OCI-LY1 (cell line): ENCODE results near the gene CLCA2.

Experiments used
- CTCF ChIP-seq: fragments of 200-600 bp; sonication (generic), shearing (Covaris generic); IDR thresholded peaks from 2 replicates; pipeline ENCODE4 v1.5.1; 2017; ENCODE audit warnings: mild to moderate bottlenecking, antibody characterized with exemption, low read length, moderate library complexity, mixed read lengths
- EZH2 ChIP-seq: fragments of 200-600 bp; sonication (generic), shearing (Covaris generic); IDR thresholded peaks from 2 replicates; pipeline ENCODE4 v1.8.0; 2017; ENCODE audit warnings: borderline replicate concordance, mixed run types, mild to moderate bottlenecking, antibody characterized with exemption, low read length, moderate library complexity, mixed read lengths

- TF ChIP-seq EZH2 (no peak), CTCF (no peak)
Observed at GRCh38 chr1:86461482-86461881, 37.5 kb downstream of the CLCA2 start.
